Activated CD4-positive, alpha-beta T cell treated with anti-CD3 and anti-CD28 coated beads, Interleukin-2, amount 50 U/mL, for 4 hours (primary cell): ENCODE results near the gene CASTOR2.
A peak's percentile ranks its signal among the peaks of the same experiment; 100 is the strongest.
"Not testable (repeated sequence)": the region's sequence is repeated elsewhere in the genome, so short reads cannot be mapped to it uniquely, and the experiment has no call there.

Source experiments
- DNase-seq, 2 experiments: peaks; one replicate each; pipeline ENCODE4 v3.0.0-alpha.2; 2020

The CASTOR2 gene

DNA sequence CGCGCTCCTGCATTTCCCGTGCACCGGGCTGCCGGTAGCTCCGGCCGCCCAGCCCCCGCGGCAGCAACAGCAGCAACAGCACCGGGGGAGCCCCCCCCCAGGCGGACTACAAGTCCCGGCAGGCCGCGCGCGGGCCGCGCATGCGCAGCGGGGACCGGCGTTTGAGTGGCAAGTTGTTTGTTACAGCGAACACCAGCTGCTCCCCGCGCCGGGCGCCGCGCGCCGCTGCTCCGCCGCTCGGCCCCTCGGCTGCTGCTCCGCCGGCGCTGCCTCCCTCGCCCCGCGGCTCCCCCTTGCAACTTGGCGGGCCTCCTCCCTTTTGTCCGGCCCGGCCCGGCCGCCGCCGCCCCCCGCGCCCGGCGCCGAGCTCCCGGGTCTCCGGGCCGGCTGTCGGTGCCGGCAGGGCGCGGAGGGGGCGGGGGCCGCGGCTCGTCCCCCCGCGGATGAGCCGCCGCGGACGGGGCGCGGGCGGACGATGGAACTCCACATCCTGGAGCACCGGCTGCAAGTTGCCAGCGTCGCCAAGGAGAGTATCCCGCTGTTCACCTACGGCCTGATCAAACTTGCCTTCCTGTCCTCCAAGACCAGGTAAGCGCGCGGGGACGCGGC, at the start of gene CASTOR2:
Gene CASTOR2 (plus strand): TSS at position 195 of the 609 bp plus-strand sequence. CDS start 281 bp downstream, at position 476.
- peak; percentile 64 to 67 for DNase-seq

- not testable (repeated sequence) for DNase-seq
Observed at GRCh38 chr7:74922321-74922890, 42.1 kb upstream of the CASTOR2 start.

- DNase-seq: not testable (repeated sequence)
Observed at GRCh38 chr7:74923644-74924043, 40.9 kb upstream of the CASTOR2 start.

DNA sequence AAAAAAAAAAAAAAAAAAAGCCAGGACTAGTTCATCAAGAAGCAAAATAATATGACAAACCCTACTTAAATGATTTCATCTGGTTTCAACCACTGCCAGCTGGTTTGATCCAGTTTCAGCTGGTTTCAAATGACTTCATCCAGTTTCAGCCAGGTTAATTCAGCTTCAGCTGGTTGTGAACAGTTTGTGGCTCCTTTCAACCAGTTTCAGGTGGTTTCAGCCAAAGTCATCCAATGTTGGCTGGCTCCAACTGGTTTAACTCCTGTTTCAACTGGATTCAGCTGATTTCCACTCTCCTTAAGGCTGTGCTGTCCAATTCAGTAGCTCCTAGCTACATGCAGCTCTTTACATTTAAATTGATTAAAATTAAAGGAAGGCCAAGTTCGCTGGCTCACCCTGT, 37.5 kb upstream of the CASTOR2 start:
- DNase-seq: not testable (repeated sequence)

GRCh38 chr7:74931563-74932328, 32.8 kb upstream of the CASTOR2 start:
- DNase-seq: not testable (repeated sequence)

DNA sequence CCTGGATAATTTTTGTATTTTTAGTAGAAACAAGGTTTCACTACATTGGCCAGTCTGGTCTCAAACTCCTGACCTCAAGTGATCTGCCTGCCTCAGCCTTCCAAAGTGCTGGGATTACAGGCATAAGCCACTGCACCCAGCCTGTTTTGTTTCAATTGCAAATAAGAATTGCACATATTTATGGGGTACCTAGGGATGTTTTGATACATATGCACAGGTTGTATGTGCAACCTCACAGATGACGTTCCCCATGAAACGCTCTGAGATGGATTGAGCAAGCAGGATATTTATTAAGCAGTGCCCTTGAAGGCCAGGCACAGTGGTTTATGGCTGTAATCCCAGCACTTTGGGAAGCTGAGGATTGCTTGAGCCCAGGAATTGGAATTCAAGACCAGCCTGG, 25.1 kb upstream of the CASTOR2 start:
- not testable (repeated sequence) for DNase-seq

DNA sequence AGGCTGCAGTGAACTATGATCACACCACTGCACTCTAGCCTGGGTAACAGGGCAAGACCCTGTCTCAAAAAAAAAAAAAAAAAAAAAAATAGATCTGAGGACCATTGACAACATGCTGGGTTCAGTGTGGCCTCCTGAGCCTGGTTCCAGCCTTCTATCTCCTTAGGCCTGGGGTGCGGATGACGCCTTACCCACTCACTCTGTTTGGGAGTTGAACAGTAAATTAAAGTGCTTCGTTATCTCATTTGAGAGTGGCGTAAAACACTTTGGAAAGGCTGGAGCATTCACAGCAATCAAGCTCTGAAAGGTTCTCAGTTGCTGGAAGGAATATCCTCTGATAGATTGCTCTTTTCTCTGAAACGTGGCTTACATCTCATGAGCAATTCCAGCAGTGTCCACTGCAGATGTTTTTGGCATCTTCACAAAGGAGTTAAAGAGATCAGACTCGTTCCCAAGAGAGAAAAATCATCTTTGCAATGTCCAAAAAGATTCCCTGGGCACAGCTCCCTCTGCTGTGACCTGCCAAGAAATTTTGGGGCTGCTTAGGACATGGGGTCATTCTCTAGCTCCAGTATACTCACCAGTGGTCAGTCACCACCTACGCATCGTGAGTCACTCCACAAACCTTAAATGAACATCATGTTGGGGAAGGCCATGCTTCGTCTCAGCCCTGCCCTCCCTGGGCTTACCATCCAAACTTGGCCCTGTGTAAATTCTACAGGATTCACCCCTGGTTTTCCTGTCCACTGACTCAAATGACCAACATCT, 23.0 kb upstream of the CASTOR2 start:
- not testable (repeated sequence) for DNase-seq

DNA sequence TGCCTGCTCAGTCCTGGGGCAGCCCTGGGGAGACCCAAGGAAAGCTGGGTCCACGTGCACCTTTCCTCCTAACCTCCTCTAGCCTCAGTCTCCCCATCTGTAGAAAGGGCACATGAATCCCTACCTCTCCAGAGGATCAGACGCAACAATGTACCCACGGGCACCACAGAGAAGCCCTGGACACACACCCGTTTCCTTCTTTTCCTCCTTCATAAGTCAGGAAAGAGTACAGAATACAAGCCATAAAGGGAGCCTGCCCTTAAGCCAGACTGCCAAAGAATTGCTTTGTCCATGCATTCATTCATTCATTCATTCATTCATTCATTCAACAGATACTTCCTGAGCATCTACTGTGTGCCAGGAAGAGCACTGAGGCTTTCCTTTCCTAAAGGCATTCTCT, 20.6 kb upstream of the CASTOR2 start:
- not testable (repeated sequence) for DNase-seq

DNA sequence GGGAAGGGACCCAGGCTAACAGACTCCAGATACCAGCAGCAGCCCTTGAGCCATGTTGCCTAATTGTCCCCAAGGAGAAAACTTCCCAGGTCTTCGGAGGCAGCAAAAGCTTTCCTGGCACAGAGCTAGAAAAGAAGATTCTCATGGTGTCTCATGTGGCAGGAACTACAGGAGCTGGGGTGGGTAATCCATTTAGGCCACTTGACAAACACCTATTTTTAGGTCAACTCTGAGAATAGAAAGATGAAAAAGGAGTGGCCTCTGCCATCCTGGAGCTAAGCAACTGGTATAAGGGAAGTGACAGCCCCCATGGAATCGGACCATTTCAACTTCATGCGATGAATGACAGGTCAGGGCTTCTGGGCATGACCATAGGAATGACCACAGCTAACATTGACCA, 16.8 kb upstream of the CASTOR2 start:
- DNase-seq: not testable (repeated sequence)

- not testable (repeated sequence) for DNase-seq
Observed at GRCh38 chr7:74953774-74954173, 10.7 kb upstream of the CASTOR2 start.

DNA sequence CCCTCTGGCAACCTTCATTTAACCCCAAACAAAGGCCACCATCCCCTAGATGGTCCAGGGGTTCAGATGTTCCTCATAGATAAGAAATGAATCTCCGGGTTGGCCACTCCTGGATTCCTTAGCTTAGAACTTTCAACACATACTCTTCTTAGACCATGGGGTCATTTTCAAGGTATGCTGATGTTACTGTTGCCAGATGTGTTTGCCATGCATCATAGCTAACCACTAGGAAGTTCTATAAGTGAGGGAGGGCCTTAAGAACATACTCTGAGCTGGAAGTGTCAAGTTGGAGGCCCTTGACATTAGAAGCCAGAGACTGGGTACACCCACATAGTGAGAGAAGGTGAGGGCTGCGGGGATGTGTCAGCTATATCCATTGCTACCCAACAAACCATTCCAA, 6.2 kb upstream of the CASTOR2 start:
- DNase-seq: not testable (repeated sequence)

GRCh38 chr7:74963704-74964510, 598 bp upstream of the CASTOR2 start:
- DNase-seq: not testable (repeated sequence)

DNA sequence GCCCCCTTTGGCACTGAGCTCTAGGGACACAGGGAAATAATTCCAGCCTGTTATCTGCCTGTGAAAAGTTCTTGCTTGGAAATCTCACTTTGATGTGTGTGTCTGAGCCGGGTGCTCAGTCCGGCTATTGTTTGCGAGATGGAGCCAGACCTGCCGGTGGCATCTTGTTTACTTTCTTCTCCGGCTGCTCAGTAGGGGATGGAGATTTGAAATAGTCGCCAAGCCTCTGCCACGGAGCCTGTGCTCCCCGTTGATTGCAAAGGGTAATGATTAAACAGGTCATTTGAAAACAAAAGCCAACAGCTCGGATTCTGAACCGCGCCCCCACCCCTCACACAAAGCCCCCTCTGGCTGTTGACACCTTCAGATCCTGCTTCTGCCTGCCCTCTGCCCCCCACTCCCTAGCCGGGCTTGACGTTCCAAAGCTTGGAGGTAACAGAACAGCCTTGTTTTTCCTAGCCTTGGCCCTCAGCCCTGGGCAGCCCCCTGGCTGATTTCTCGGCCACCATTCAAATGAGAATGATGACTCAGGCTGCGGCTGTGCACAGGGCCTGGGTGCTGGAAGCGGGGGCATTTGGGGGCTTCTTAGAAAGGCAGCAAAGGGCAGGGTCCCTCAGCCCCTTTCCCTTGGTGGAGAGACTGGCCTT, 1.8 kb downstream of the CASTOR2 start:
- not testable (repeated sequence) for DNase-seq

DNA sequence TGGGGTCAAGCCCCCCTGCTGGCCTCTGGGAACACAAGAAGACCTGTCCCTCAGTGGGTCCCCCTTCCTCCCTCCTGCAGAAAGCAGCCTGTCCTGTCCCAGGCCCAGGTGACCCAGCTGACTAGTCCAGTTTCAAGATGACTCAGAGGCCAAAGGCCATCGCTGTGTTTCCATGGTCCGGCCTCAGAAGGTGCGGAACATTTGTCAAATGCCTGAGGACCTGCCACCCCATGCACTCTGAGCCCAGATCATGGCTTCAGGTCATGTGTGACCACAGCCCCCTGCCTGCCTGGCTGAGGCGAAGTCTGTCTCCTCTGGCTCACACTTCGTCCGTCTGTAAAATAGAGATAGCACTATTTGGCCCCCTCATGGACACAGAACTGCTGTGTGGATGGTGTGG, 2.4 kb downstream of the CASTOR2 start:
- DNase-seq: not testable (repeated sequence)

DNA sequence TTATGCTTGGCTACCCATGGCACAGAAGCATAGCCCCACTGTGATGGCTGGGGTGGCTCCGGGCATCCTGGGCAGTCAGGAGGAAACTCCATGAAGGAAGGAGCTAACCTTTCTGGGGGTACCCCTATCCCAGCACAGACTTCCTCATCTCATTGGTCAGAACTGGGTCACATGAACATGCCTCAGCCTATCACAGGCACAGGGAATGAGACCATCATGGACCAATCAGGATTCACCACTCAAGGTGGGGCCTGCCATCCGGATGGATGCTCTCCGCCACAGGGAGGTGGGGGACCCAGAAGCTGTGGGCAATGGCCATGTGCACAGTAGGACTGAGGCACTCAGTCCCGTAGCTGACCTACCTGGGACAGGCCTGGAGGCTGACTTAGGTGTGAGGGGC, 6.9 kb downstream of the CASTOR2 start:
- DNase-seq: not testable (repeated sequence)

GRCh38 chr7:74972377-74972776, 7.9 kb downstream of the CASTOR2 start:
- not testable (repeated sequence) for DNase-seq

DNA sequence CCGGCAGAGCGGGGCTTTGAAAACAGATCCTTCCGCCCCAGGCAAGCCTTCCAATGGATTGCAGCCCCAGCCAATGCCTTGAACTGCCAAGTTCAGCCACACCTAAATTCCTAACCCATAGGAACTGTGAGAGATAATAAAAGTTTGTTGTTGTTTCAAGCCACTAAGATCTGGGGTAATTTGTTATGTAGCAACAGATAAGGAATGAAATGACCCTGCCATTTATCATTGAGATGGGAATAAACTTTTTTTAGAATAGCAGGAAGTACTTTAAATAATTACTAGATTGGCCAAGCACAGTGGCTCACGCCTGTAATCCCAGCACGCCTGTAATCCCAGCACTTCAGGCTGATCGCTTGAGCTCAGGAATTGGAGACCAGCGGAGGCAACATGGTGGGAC, 11.5 kb downstream of the CASTOR2 start:
- DNase-seq: not testable (repeated sequence)

- not testable (repeated sequence) for DNase-seq
Observed at GRCh38 chr7:74977523-74977922, 13.0 kb downstream of the CASTOR2 start.

- DNase-seq: not testable (repeated sequence)
Observed at GRCh38 chr7:74988436-74988835, 23.9 kb downstream of the CASTOR2 start.

GRCh38 chr7:74993121-74993520, 28.6 kb downstream of the CASTOR2 start:
- DNase-seq: no peak

DNA sequence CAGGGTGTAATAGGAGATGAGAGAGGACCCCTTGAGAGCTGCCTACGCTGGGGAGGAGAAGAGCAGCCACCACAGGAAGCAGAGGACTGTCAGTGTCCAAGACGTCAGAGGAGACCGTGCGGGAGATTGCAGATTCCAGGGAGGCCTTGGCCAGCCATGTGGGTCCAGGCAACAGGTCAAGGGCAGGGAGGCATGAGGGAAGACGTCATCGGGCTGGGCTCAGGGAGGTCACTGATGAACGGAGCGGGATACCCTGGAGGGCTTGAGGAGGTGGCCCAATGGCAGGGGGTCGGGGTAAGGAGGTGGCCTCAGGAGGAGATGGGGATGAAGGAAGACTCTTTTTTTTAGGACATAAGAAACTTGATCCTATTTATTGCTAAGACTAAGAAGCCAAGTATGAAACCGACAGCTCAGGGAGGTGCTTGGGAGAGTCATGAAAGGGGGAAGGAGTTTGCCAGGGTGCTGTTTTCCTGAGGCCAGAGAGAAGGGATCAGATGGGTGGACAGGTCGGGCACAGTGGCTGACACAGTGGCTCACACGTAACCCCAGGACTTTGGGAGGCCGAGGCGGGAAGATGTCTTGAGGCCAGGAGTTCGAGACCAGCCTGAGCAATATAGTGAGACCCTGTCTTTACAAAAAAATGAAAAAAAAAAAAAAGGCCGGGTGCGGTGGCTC, 30.5 kb downstream of the CASTOR2 start:
- DNase-seq: not testable (repeated sequence)
